Thoracic aorta (tissue), 2 donors: Measurements from ENCODE around the gene ALKBH4. TPM values are rescaled to one million over a fixed set of nuclear protein-coding genes. Genes with fewer than 3 reads are reported as not detected.
A peak's percentile ranks its signal among the peaks of the same experiment; 100 is the strongest.
"Not testable (repeated sequence)": the region's sequence is repeated elsewhere in the genome, so short reads cannot be mapped to it uniquely, and the experiment has no call there.

ENCODE experiments used
- ATAC-seq: fragments of 150-250 bp; one replicate; pipeline ENCODE4 v1.8.0; 2017; ENCODE audit warnings: low read depth; ENCODE audit not compliant: insufficient number of reproducible peaks, low FRiP score
- DNase-seq: peaks from one replicate; pipeline ENCODE4 v3.0.0-alpha.2; 2020; ENCODE audit warnings: low spot score
- H3K27ac ChIP-seq, 2 donors: fragments of 200-600 bp; sonication (generic); 1 replicate in 1 of 2; 2 replicates in 1 of 2; pipeline ENCODE4 v1.5.1; 2016; ENCODE audit warnings: mild to moderate bottlenecking in 2 of 2, moderate library complexity in 2 of 2
- H3K27me3 ChIP-seq: fragments of 200-600 bp; sonication (generic); replicated peaks from 2 replicates; pipeline ENCODE4 v1.6.0; 2016; ENCODE audit warnings: mild to moderate bottlenecking; ENCODE audit not compliant: insufficient read depth
- H3K36me3 ChIP-seq: fragments of 200-600 bp; sonication (generic); one replicate; pipeline ENCODE4 v1.5.1; 2016
- H3K4me1 ChIP-seq, 2 donors: fragments of 200-600 bp; sonication (generic); 1 replicate in 1 of 2; 2 replicates in 1 of 2; pipeline versions ENCODE4 v1.5.1 to v1.6.0; 2016; ENCODE audit warnings: low read depth in 2 of 2, mild to moderate bottlenecking in 1 of 2; ENCODE audit not compliant: control insufficient read depth in 1 of 2
- H3K4me3 ChIP-seq: fragments of 200-600 bp; sonication (generic); 2 replicates; pipeline ENCODE4 v1.5.1; 2016; ENCODE audit warnings: mild to moderate bottlenecking
- H3K9me3 ChIP-seq: fragments of 200-600 bp; sonication (generic); 2 replicates; pipeline ENCODE4 v1.5.1; 2016
- CTCF ChIP-seq: fragments of 200-600 bp; sonication (generic); IDR thresholded peaks from one replicate; pipeline ENCODE4 v1.5.1; 2019; ENCODE audit warnings: antibody characterized with exemption
- total RNA-seq, 2 donors: library from RNA; depleted of rRNA; stranded (reverse); fragments of >200 nt; gene quantifications; one replicate each; pipeline versions ENCODE4 v1.1.0 to v1.2.3, GENCODE V29; 2016

Gene ALKBH4
- total RNA-seq, 2 donors from 2014 or later = 15.9 to 29.6 TPM

DNA sequence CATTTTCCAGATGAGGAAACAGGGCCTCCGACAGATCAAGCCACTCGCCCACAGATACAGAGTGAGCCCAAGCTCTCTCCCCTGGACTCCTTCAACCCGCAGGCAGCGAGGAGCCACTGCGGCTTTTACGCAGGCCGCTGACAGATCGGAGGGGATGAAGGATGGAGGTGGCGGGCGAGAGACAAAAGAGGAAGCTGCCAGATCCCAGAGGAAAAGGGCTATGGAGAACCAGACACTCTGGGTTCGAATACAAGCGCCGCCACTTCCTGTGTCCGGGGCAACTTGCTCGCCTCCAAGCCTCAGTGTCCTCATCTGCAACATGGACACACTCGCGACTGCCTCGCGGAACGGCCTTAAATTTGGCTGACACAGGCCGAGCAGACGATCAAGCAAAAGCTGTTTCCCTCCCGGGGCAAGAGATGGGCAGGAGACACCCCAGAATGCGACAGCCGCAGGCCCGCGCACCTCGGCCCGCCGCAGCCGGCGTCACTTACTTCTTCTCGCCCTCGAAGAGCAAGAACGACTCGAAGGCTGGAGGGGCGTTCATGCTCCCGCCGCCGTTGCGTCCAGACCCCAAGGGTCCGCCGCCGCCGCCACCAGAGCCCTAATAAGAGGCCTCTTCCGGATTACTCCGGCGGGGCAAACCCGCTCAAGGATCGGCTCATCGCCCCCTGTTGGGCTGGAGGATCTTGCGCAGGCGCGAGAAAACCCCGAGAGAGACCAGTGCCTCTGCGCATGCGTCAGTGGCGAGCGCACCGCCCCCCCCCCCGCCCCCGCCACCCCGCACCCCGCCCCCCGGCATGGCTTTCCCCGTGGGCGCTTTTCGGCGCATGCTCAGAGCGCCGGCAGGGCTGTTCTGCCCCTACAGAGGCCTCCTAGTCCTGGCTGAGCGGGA, 13.9 kb upstream of the ALKBH4 start, which contains the start of gene POLR2J:
Gene POLR2J (minus strand): TSS at position 609 of the 895 bp plus-strand sequence. CDS start 62 bp downstream, at position 547.
- DNase-seq (peak; percentile 51), ATAC-seq (peak; percentile 76)
- H3K27ac ChIP-seq, H3K9me3 ChIP-seq, H3K4me1 ChIP-seq, H3K27me3 ChIP-seq, H3K36me3 ChIP-seq: not testable (repeated sequence)
- TF ChIP-seq CTCF = peak; percentile 45
- H3K4me3 ChIP-seq = peak within 1 kb of the TSS; percentile 63

DNA sequence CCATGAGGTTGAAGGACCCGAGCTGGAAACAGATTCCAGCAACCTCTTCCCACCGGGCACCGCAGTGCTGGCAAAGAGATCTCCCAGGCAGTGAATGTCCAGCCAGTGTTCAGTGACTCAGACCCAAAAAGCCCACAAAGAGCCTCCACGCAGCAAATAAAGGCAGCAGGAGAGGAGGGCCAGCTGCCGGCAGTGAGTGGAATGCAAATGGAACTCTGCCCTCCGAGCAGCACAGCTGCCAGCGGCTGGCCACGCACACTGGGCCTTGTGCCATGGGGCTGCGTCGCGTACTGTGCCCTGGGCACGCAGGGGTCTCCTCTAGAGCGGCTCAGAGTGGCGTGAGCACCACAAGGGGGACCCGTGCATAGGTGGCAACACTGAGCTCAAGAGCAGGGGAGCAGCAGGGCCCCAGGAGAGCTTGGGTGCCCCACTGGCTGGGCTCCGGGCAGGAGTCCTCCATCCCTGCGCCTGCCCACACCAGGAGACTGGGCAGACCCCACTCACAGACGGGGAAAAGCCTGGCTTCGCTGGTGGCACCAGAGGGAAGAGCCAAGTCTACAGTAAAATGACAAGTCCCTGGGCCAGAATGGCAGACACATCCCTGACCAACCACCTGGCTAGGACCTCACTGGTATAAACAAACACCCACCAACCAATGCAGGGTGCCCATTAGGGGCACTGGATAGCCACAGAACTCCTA, 10.2 kb upstream of the ALKBH4 start:
- H3K9me3 ChIP-seq, H3K4me3 ChIP-seq, H3K27me3 ChIP-seq, ATAC-seq, DNase-seq: not testable (repeated sequence)
- Histone ChIP-seq H3K4me1 (peaks cover 0 to 14% of the 10 kb centered on the region in 2 donors), H3K36me3 (peaks cover 10% of the 10 kb centered on the region), H3K27ac (peak overlapping the region in 1 of 2 donors; percentile 43)

GRCh38 chr7:102474116-102474515, 9.5 kb upstream of the ALKBH4 start:
- ATAC-seq, H3K27me3 ChIP-seq, H3K9me3 ChIP-seq, H3K27ac ChIP-seq, DNase-seq, H3K4me3 ChIP-seq: not testable (repeated sequence)
- peaks cover 13% of the 10 kb centered on the region for H3K36me3 ChIP-seq
- peaks cover 0 to 14% of the 10 kb centered on the region in 2 donors for H3K4me1 ChIP-seq

DNA sequence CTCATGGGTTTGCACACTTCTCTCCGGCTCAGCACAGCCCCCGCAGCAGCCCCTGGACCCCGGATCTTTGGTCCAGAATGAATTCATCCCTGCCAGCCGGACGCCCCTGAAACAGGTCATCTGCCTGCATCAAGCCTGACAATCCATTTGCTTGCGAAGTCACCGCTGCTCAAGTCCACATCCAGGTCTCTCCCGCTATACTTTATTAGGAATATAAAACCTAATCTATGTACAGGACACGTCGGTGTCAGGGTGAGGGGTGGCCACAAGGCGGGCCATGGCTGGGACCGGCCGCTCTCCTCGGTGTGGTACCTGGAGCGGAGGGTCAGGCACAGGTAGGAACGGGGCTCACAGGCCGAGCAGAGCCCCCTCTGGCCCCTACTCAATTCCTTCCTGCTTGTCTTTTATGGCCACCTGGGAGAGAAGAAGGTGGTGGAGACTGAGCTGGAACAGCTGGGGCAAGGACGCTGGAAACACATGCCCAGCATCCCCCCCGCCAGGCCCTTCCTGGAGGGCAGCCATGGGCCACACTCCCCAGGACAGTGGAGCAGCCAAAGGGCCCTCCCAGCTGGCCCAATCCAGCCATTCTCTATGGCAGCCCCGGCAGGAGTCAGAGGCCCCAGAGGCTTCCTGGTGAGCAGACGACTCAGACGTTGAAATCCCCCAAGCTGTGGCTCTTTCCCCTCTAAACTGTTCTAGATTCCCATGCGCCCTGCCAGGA, 8.8 kb upstream of the ALKBH4 start:
- Histone ChIP-seq H3K27ac (no peak overlapping the region), H3K27me3 (no peaks in the 10 kb centered on the region), H3K4me1 (peaks cover 0 to 14% of the 10 kb centered on the region in 2 donors), H3K4me3 (no peak overlapping the region), H3K36me3 (peaks cover 13% of the 10 kb centered on the region), H3K9me3 (no peaks in the 10 kb centered on the region)
- TF ChIP-seq CTCF = no peak
- ATAC-seq = no peak
- DNase-seq = no peak

- ATAC-seq (no peak), DNase-seq (no peak)
- Histone ChIP-seq H3K9me3 (no peaks in the 10 kb centered on the region), H3K4me1 (peaks cover 0 to 14% of the 10 kb centered on the region in 2 donors), H3K27me3 (no peaks in the 10 kb centered on the region), H3K27ac (no peak overlapping the region), H3K4me3 (no peak overlapping the region), H3K36me3 (peaks cover 15% of the 10 kb centered on the region)
- TF ChIP-seq CTCF = no peak
Observed at GRCh38 chr7:102472126-102473041, 7.7 kb upstream of the ALKBH4 start.
